ENCODE results near the gene TMEM120B. TPM values are rescaled to one million over a fixed set of nuclear protein-coding genes. Genes with fewer than 3 reads are reported as not detected.

TMEM120B gene
- polyA plus RNA-seq, 3 donors: 6.1 to 10.6 (median 8.3) TPM

DNA sequence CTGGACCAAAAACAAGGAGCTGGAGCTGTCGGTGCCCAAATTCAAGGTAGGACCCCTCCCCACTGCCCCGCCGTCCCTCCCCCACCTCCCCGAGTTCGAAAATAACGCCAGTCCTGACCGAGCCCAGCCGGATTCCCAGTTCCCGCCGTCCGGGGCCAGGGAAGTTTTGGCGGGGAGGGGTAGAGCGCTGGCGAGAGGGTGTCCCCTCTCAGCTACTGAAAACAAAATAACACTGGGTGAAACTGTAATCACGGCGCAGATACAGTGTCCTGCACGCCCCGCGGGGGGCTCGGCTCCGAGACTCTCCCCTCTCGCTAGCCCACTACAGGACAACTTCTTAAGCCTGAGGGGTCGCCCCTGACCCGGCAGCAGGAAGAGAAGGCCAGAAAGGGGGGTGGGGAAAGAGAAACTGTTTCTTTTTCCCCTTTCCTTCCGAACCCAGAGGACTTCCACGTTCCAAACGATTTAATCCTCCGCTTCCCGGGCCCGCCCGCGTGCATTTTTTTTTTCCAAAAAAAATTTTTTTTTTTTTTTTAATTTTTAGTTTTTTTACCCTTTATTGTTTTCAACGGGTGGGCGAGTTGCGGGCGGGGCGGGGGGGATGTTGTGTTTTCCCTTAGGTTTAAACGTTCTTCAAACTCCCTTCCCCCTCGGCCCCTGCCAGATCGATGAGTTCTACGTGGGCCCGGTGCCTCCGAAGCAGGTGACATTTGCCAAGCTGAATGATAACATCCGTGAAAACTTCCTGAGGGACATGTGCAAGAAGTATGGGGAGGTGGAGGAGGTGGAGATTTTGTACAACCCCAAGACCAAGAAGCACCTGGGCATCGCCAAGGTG lies 92.8 kb downstream of the TMEM120B start:
- no peak overlapping the region for H3K27ac ChIP-seq (ENCODE audit: low read depth, low read length)
- 1 to 2% (median 2%) methylated on average over 44 to 45 of the region's 45 CpGs for WGBS, 3 donors

- H3K27ac ChIP-seq (ENCODE audit: low read depth, low read length): no peak overlapping the region
- WGBS, 3 donors: 3 to 8% (median 7%) methylated on average over 15 to 16 of the region's 16 CpGs
These were observed 93.5 kb downstream of the TMEM120B start for GRCh38 chr12:121806009-121806545.

GRCh38 chr12:121806546-121807423 lies 94.2 kb downstream of the TMEM120B start:
- WGBS, 3 donors: 13 to 52% (median 47%) methylated on average over 20 to 21 of the region's 21 CpGs
- no peak overlapping the region for H3K27ac ChIP-seq (ENCODE audit: low read depth, low read length)

- no peak overlapping the region for H3K27ac ChIP-seq (ENCODE audit: low read depth, low read length)
- WGBS, 3 donors: 79 to 81% (median 80%) methylated on average over 14 of the region's 14 CpGs
These were observed 95.2 kb downstream of the TMEM120B start for GRCh38 chr12:121807642-121808347.

DNA sequence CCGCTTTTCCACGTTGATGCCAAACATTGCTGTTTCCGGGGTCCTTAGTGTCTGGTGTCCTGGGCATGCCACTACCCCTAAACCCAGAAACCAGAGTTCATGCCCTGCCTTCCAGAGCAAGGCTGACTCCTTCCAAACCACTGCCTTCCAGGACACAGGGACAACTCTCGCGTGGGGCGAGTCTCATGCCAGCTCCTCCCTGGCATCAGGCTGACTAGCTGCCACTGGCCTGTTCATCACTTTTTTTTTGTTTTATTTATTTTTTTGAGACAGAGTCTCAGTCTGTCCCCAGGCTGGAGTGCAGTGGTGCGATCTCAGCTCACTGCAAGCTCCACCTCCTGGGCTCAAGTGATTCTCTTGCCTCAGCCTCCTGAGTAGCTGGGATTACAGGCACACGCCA lies 96.1 kb downstream of the TMEM120B start:
- WGBS, 3 donors: 89 to 93% (median 89%) methylated on average over 8 of the region's 8 CpGs
- H3K27ac ChIP-seq (ENCODE audit: low read depth, low read length): no peak overlapping the region

DNA sequence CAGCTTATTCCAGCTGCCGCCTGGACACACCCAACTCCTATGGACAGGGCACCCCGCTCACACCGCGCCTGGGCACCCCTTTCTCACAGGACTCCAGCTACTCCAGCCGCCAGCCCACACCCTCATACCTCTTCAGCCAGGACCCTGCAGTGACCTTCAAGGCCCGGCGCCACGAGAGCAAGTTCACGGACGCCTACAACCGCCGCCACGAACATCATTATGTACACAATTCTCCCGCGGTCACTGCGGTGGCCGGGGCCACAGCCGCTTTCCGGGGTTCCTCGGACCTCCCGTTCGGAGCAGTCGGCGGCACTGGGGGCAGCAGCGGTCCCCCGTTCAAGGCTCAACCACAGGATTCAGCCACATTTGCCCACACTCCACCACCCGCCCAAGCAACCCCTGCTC lies 97.2 kb downstream of the TMEM120B start:
- 76 to 93% (median 93%) methylated on average over 27 of the region's 27 CpGs for WGBS, 3 donors
- H3K27ac ChIP-seq (ENCODE audit: low read depth, low read length): no peak overlapping the region

DNA sequence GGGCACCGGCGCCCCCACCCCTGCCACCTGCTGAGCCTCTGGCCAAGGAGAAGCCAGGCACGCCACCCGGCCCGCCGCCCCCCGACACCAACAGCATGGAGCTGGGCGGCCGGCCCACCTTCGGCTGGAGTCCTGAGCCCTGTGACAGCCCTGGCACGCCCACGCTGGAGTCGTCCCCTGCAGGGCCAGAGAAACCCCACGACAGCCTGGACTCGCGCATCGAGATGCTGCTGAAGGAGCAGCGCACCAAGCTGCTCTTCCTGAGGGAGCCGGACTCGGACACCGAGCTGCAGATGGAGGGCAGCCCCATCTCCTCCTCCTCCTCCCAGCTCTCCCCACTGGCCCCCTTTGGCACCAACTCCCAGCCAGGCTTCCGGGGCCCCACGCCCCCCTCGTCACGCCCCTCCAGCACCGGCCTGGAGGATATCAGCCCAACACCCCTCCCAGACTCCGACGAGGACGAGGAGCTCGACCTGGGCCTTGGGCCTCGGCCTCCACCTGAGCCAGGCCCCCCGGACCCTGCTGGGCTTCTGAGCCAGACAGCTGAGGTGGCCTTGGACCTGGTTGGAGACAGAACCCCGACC lies 97.8 kb downstream of the TMEM120B start:
- WGBS, 3 donors: 81 to 85% (median 82%) methylated on average over 26 to 33 of the region's 33 CpGs
- no peak overlapping the region for H3K27ac ChIP-seq (ENCODE audit: low read depth, low read length)

GRCh38 chr12:121810833-121811433 lies 98.4 kb downstream of the TMEM120B start:
- 48 to 56% (median 53%) methylated on average over 6 of the region's 6 CpGs for WGBS, 3 donors
- H3K27ac ChIP-seq (ENCODE audit: low read depth, low read length): no peak overlapping the region

- no peak overlapping the region for H3K27ac ChIP-seq (ENCODE audit: low read depth, low read length)
- 3 to 6% (median 5%) methylated on average over 39 to 46 of the region's 46 CpGs for WGBS, 3 donors
These were observed 99.1 kb downstream of the TMEM120B start for GRCh38 chr12:121811434-121812319.

DNA sequence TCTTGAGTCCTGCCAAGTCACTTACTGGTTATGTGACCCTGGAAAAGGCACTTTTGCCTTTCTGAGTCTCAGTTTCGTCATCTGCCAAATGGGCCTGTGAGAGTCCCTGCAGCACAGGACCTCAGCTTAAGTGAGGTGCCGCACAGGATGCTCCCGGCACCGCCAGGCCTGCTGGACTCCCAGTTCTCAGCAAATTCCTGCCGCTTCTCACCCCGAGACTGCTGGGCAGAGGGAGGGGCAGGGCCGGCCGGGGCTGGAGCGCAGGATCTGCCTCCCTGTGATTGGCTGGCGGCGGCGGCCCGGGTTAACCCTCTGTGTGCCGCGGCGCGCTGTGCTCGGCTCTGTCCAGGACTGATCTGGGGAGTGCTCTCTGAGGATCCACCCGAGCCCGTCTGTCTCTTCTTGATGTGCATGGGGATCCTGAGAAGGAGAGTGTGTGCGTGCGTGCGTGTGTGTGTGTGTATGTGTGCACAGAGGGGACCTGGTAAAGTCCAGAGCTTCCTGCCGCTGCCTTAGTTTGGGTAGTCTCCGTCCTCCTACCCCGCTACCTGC lies 99.8 kb downstream of the TMEM120B start:
- WGBS, 3 donors: 13 to 20% (median 18%) methylated on average over 16 to 26 of the region's 26 CpGs
- H3K27ac ChIP-seq (ENCODE audit: low read depth, low read length): no peak overlapping the region

DNA sequence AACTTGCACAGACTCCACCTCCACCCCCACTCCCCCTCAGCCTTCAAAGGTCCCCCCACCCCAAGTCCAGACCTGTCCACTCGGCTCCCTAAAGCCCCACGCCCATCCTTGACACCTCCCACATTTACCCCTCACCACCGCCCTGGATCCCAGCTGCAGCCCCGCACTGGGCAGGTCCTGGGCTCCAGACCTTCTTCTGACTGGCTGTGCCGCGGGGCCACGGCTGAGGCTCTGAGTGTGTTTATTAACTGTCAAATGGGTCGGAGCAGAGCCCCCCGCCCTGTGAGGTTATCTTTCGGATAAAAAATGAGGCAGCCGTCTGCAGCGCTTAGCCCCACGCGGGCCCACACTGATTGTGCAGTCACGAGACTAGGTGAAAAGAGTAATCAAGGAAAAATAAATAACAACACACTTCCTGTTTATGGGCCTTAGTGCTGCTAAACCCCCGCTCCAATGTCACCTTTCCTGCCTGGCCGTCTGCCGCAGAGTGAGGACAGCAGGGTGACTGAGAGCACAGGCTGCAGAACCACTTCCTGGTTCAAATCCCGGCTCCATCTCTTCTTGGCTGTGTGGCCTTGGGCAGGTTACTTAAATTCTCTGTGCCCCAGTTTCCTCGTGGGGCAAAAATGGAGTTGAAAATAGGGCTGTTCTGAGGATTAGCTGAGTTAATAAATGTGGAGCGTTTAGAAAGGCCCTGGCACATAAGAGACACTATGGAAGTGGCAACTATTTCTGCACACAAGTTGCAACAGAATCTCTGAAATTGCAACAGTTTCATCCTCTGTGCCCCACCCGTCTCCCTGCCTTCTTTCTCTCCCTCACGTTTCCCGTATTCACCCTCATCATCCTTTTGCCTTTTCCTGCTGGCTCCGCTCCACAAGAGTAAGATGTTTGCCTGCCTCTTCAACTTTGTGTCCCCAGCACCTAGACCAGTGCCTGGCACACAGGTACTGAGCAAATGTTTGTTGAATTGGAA lies 100.7 kb downstream of the TMEM120B start:
- H3K27ac ChIP-seq (ENCODE audit: low read depth, low read length): no peak overlapping the region
- 26 to 42% (median 33%) methylated on average over 25 of the region's 25 CpGs for WGBS, 3 donors

- H3K27ac ChIP-seq (ENCODE audit: low read depth, low read length): no peak overlapping the region
- WGBS, 3 donors: 87 to 97% (median 88%) methylated on average over 7 to 13 of the region's 14 CpGs
These were observed 101.4 kb downstream of the TMEM120B start for GRCh38 chr12:121813951-121814350.

GRCh38 chr12:121814429-121815119 lies 102.0 kb downstream of the TMEM120B start:
- 92 to 95% (median 93%) methylated on average over 27 to 31 of the region's 31 CpGs for WGBS, 3 donors
- no peak overlapping the region for H3K27ac ChIP-seq (ENCODE audit: low read depth, low read length)

DNA sequence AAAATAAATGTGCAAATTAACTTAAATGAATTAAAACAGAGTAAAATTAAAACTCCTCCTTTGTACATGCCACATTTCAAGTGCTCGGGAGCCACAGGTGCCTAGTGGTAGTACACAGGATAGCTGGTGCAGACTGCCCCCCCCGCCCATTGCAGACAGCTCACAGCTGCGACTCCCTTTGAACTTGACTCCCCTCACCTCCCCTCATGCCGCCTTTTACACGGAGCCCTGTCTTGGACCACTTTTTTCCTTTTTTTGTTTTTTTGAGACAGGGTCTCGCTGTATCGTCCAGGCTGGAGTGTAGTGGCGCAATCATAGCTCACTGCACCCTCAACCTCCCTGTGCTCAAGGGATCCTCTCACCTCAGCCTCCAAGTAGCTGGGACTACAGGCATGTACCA lies 102.7 kb downstream of the TMEM120B start:
- WGBS, 3 donors: 87 to 93% (median 88%) methylated on average over 8 of the region's 8 CpGs
- H3K27ac ChIP-seq (ENCODE audit: low read depth, low read length): no peak overlapping the region
